Measurements from ENCODE around the gene CD1C.
"Not testable (repeated sequence)": the region's sequence is repeated elsewhere in the genome, so short reads cannot be mapped to it uniquely, and the experiment has no call there.

Gene CD1C

DNA sequence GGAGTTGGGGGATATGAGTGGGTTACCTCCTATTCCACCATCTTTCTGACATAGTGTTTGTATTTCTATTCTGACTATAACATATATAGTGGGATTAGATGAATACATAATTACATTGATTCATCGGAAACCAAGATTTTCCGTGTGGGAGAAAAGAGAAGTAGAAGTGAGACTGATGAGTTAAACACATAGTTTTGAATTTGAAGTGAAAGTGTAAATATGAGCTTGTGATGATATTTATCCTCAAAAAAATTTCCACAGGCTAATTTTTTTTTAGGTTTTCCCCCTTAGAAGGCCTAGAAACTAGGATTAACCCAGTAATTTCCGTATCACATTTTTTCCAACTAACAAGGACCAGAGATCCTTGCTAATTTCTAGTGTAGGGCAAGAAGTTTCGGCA, 34.7 kb downstream of the CD1C start:
- no peak for DNase-seq
- intact Hi-C loops (cut with DNase I) = no loop called here

DNA sequence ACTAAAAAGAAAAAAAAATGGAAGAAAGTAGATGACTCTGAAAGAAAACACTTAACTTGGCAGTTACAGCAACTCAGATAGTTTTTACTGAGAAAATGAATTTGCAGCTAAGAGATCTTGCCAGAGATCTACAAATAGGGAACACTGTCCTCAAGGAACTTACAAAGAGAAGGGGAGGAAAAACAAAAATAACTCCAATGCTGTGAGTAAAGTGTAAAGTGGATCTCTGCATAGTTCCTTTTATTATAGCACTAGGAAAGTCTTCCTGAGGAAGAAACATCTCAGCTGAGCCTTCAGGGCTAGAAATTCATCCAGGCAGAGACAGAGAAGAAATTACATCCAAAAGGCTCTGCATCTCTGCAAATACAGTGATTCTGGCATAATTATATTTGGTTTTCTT, 37.8 kb downstream of the CD1C start:
- intact Hi-C loops (cut with DNase I) = no loop called here
- DNase-seq = no peak

DNA sequence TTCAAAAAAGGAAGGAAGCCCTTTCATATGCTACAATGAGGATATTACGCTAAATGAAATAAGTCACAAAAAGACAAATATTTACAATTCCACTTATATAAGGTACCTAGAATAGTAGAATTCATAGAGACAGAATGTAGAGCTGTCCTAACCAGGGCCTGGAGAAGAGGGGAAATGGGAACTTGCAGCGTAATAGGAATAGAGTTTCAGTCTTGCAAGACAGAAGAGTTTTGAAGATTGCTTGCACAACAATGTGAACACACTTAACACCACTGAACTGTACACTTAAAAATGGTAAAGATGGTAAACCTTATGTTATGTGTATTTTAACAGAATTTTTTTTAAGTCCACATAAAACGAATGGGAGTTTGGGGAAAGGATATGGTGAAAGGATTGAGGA, 38.7 kb downstream of the CD1C start:
- intact Hi-C loops (cut with DNase I) = no loop called here
- DNase-seq = no peak

DNA sequence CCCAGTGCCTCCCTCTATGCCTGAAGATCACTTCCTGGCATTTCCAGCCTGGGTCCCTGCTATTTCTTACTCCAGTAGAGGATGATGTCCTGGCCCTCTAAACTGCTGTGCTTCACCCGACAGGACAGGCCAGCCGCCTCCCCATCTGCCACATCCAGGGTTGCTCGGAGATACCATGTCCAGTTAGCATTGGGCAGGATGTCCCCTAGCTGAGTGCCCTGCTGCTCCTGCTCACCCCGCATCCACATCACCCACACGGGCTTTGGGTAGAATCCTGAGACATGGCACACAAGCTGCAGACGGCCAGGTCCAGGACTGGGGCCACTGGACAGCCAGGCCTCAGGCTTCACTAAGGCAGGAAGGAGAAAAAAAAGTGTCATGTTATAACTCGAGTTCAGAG, 39.6 kb downstream of the CD1C start:
- intact Hi-C loops (cut with DNase I) = no loop called here
- no peak for DNase-seq

DNA sequence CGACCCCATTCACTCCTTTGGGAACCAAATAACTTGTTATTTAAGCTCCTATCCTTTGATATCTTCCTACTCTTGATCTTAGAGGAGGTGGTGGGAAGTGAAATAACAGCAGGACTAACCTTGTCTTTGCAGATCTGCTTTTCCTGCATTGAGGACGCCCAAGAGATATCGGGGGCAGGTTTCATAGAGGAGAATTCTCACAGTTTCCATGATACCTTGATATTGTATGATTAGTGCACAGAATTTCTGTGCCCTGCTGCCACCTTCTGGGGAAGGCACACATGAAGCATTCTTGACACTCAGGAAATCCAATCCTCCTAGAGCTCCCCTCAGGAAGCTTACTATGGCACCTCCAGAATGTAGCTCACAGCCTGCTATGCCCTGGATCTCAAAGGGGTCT, 40.0 kb downstream of the CD1C start:
- no peak for DNase-seq
- intact Hi-C loops (cut with DNase I) = no loop called here

DNA sequence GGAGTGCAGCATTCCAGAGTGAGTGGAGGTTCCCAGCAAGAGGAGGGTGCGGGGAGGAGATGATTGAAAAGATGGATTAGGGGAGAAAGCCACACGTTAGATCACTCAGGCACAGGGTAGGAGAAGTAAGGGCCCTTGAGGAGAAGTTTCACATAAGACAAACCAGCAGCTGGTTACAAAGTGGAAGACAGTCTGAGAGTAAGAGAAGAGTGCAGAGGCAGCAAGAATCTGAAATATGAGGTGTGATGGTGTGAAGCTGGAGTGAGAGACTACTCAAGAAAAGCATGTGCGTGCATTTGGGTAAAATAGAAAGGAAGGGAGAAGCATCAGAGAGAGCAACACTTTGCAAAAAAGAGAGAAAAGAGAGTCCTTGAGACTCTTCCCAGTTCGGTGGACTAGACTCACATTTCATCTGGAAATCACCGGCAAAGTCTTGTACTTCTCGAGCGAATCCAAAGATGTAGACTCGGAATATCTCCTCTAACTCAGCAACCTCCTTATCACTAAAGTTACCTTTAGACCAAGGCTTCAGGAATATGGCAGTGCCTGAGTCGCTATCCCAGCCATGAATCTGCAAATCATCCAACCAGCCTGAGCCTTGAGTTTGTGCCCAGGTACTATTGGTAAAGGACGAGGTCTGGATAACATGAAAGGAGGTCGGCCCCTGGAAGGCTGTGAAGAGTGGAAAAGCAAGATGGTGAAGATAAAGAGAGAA, 40.8 kb downstream of the CD1C start:
- intact Hi-C loops (cut with DNase I) = no loop called here

DNA sequence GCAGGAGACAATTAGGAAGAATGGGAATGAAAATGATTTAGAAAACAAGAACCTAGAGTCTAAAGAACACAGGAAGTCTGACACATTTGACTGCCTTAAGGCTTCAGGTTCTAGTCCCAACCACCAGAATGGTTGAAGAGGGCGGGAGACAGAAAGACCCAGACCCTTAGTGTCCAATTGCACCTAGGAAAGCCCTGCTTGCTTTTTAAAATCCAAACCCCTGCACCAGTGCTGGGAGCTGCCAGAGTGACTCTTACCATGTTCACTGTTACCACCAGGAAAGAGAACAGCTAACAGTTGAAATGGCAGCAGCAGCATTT, 41.3 kb downstream of the CD1C start:
- intact Hi-C loops (cut with DNase I) = no loop called here
- no peak for DNase-seq

More for the DNA sequence above, 40.8 kb downstream of the CD1C start:
- no peak for DNase-seq

DNA sequence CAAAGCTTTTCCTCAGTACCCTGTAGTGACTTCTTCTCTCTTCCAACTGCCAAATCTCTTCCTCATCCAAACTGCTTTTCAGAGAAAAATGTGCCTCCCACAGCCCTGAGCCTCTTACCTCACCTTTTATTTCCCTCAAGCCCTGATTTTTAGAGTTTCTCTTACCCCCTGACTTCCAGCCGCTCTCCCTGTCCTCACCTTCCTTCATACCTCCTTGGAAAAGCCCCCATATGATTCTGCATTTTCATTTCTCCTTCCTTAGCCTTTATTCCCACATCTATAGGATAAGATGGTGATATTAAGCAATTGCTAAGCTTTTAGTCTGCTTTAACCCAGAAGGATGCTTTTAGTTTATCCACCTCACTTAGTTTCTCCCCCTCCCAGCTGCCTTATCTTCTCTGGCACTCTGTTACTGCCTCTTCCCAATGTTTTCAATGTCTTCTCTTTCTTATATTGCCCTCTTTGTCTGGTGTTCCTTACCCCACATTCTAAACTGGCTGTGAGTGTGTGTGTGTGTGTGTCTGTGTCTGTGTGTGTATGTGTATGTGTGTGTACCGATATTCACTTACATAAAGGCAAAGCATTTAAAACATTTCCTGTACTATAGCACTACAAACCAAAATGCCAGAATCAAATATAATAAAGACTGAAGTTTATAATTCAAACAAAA, 41.9 kb downstream of the CD1C start, which contains the start of gene CD1B:
Gene CD1B (minus strand): TSS at position 51 of the 670 bp plus-strand sequence. CDS start 108 bp downstream, outside the sequence.
- intact Hi-C loops (cut with DNase I) = no loop called here

DNA sequence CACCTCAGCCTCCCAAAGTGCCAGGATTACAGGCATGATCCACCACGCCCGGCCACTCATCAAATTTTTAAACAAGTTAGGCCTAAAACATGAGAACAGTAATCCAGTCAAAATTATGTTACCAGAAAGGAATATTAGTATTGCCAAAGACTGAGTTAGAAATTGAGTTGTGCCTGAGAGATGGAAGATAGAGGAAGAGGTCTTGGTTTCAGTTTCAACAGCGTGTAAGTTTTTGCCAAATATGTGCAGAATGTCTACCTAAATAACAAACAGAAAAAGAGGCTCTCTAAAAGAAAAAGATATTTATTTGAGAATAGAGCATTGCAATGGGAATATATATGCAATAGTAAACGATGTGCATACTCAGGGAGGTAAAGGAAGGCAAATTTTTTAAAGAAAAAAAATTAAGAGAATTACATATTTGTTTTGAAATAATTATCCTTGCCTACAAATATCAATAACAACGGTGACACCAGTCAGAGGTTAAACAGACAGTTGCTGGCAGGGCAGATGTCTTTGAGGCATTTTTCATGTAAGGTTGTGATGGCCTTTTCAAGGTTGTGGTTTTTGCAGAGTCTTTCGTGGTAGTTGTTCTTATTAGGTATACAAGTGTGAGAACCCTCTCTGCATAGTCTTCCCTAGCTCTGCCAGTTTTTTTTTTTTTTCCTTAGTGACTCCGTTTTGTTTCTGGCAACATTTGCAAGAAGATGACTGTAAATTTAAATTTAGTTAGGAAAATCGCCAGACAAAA, 43.9 kb downstream of the CD1C start:
- intact Hi-C loops (cut with DNase I) = no loop called here
- no peak for DNase-seq

More for the DNA sequence above, 41.9 kb downstream of the CD1C start, which contains the start of gene CD1B:
- no peak for DNase-seq

DNA sequence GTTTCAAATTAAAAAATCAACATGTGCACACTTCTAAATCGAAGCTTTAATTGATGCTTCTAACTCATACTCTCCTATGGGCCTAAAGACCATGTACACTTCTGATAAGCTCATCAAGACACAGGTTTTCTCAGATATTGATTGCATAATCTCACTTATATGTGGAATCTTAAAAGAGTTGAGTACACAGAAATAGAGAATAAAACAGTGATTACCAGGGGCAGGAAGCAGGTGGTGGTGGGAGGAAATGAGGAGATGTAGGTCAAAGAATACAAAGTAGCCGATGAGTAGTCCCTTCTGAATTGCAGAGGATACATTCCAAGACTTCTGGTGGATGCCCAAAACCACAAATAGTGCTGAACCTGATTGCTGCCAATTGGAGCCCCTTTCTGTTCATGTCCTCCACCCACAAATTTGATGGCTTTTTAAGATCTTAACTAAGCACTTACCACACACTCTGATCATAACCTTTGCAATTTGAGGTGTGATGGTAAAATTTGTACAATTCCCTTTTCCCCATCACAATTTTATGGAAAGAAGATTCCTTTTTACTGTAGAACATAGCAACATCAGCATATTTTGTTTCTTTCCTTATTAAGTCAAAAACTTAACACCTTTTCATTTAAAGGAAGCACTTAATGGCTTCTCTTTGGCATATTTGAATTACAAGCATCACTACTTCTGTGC, 44.9 kb downstream of the CD1C start:
- intact Hi-C loops (cut with DNase I) = no loop called here
- DNase-seq = no peak

DNA sequence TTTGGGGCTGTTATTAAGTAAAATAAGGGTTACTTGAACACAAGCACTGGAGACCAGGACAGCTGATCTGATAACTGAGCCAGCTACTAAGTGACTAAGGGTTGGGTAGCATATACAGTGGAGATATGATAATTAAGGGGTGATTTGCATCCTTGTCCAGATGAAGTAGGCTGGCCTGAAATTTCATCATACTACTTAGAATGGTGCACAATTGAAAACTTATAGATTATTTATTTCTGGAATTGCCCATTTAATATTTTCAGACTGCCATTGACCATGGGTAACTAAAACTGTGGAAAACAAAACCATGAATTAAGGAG, 45.5 kb downstream of the CD1C start:
- intact Hi-C loops (cut with DNase I) = no loop called here
- no peak for DNase-seq

DNA sequence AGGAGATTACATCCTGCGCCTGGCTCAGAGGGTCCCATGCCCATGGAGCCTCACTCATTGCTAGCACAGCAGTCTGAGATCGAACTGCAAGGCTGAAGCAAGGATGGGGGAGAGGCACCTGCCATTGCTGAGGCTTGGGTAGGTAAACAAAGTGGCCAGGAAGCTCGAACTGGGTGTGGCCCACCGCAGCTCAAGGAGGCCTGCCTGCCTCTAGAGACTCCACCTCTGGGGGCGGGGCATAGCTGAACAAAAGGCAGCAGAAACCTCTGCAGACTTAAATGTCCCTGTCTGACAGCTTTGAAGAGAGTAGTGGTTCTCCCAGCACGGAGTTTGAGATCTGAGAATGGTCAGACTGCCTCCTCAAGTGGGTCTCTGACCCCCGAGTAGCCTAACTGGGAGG, 46.7 kb downstream of the CD1C start:
- intact Hi-C loops (cut with DNase I); DNase-seq: not testable (repeated sequence)

All from head of caudate nucleus (tissue), 42 donors.